Measurements from ENCODE around the gene CDK2.

DNA sequence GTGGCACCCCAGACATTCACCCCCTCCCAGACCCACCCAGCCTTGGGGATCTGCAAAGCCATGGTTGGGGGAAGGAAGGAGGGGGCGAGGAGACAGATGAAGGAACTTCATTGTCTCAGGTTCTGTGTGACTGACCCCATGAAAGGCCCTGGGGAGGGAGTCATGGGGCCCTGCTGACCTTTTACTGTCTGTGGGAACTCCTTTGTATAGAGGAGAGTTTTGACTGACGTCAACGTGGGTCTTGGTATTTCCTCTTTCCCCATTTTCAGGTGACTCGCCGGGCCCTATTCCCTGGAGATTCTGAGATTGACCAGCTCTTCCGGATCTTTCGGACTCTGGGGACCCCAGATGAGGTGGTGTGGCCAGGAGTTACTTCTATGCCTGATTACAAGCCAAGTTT lies 4.1 kb downstream of the CDK2 start:
- TF ChIP-seq POLR2A (IDR thresholded peaks at IDR 0.05) (no peak), POLR2AphosphoS5 (IDR thresholded peaks at IDR 0.05) (no peak), EP300 (IDR thresholded peaks at IDR 0.05) (no peak)
- TF ChIP-seq, protein P1, sequence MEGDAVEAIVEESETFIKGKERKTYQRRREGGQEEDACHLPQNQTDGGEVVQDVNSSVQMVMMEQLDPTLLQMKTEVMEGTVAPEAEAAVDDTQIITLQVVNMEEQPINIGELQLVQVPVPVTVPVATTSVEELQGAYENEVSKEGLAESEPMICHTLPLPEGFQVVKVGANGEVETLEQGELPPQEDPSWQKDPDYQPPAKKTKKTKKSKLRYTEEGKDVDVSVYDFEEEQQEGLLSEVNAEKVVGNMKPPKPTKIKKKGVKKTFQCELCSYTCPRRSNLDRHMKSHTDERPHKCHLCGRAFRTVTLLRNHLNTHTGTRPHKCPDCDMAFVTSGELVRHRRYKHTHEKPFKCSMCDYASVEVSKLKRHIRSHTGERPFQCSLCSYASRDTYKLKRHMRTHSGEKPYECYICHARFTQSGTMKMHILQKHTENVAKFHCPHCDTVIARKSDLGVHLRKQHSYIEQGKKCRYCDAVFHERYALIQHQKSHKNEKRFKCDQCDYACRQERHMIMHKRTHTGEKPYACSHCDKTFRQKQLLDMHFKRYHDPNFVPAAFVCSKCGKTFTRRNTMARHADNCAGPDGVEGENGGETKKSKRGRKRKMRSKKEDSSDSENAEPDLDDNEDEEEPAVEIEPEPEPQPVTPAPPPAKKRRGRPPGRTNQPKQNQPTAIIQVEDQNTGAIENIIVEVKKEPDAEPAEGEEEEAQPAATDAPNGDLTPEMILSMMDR (IDR thresholded peaks at IDR 0.05) = no peak

All from stomach (tissue), 4 donors.